Measurements from ENCODE around the gene IFITM10.

The IFITM10 gene

GRCh38 chr11:1763796-1764661, 13.6 kb upstream of the IFITM10 start, which contains the start of gene CTSD:
Gene CTSD, minus strand, starts transcription at chr11:1763927. Its CDS starts 68 bp downstream, at chr11:1763859.
- no peak for DNase-seq (ENCODE audit: low read depth, low spot score)

GRCh38 chr11:1763336-1763795, 13.0 kb upstream of the IFITM10 start:
- no peak for DNase-seq (ENCODE audit: low read depth, low spot score)

- no peak for DNase-seq (ENCODE audit: low read depth, low spot score)
Observed at GRCh38 chr11:1762537-1763302, 12.3 kb upstream of the IFITM10 start.

GRCh38 chr11:1761857-1762536, 11.6 kb upstream of the IFITM10 start:
- DNase-seq (ENCODE audit: low read depth, low spot score): no peak

GRCh38 chr11:1761110-1761856, 10.9 kb upstream of the IFITM10 start:
- DNase-seq (ENCODE audit: low read depth, low spot score): no peak

- no peak for DNase-seq (ENCODE audit: low read depth, low spot score)
Observed at GRCh38 chr11:1760351-1761109, 10.1 kb upstream of the IFITM10 start.

GRCh38 chr11:1759851-1760220, 9.4 kb upstream of the IFITM10 start:
- DNase-seq (ENCODE audit: low read depth, low spot score): no peak

- no peak for DNase-seq (ENCODE audit: low read depth, low spot score)
Observed at GRCh38 chr11:1759151-1759850, 8.9 kb upstream of the IFITM10 start.

GRCh38 chr11:1758611-1759150, 8.3 kb upstream of the IFITM10 start:
- no peak for DNase-seq (ENCODE audit: low read depth, low spot score)

- no peak for DNase-seq (ENCODE audit: low read depth, low spot score)
Observed at GRCh38 chr11:1757861-1758610, 7.6 kb upstream of the IFITM10 start.

GRCh38 chr11:1756791-1757771, 6.7 kb upstream of the IFITM10 start:
- no peak for DNase-seq (ENCODE audit: low read depth, low spot score)

GRCh38 chr11:1755692-1756561, 5.5 kb upstream of the IFITM10 start:
- DNase-seq (ENCODE audit: low read depth, low spot score): no peak

- DNase-seq (ENCODE audit: low read depth, low spot score): no peak
Observed at GRCh38 chr11:1755344-1755691, 4.9 kb upstream of the IFITM10 start.

- DNase-seq (ENCODE audit: low read depth, low spot score): no peak
Observed at GRCh38 chr11:1754376-1755150, 4.2 kb upstream of the IFITM10 start.

GRCh38 chr11:1753929-1754305, 3.5 kb upstream of the IFITM10 start:
- no peak for DNase-seq (ENCODE audit: low read depth, low spot score)

Data from brain pericyte (primary cell).